SH-SY5Y (cell line): ENCODE results near the gene TMEM170B.

Source experiments
- GATA2 ChIP-seq: IDR thresholded peaks from 2 replicates; pipeline ENCODE4 v1.6.1; 2011; ENCODE audit warnings: mild to moderate bottlenecking, low read depth, low read length
- GATA3 ChIP-seq: IDR thresholded peaks from 2 replicates; pipeline ENCODE4 v1.6.1; 2011; ENCODE audit warnings: low read depth, mild to moderate bottlenecking, low read length, moderate library complexity

GRCh38 chr6:11500008-11500407 lies 37.5 kb upstream of the TMEM170B start:
- TF ChIP-seq GATA3 = no peak
- TF ChIP-seq GATA2 = no peak
